ENCODE measurements around the gene ADIPOR2.

Gene ADIPOR2

GRCh38 chr12:1661553-1662335 is 29.1 kb upstream of the ADIPOR2 start:
- H3K27me3 ChIP-seq (ENCODE audit: insufficient read depth, low read length) = 0 out of 2 replicates have a peak, but pooled peaks cover 4% of the 10 kb centered on the region
- peak overlapping the region; percentile 62 for H3K4me3 ChIP-seq (ENCODE audit: low read depth, low read length, poor library complexity, severe bottlenecking)
- TF ChIP-seq EZH2 (IDR thresholded peaks at IDR 0.05; ENCODE audit: borderline replicate concordance, low read length) (no peak), CTCF (IDR thresholded peaks at IDR 0.05; ENCODE audit: low read length) (no peak)
- H3K27ac ChIP-seq (ENCODE audit: low read depth, low read length, poor library complexity, severe bottlenecking) = no peak overlapping the region
- H3K9me2 ChIP-seq (ENCODE audit: low read depth, low read length) = no peaks in the 10 kb centered on the region
- H3K79me2 ChIP-seq (ENCODE audit: insufficient read depth, low read length) = no peaks in the 10 kb centered on the region
- H4K20me1 ChIP-seq (ENCODE audit: insufficient read depth, low read length) = no peaks in the 10 kb centered on the region
- H3K9ac ChIP-seq (ENCODE audit: low read length) = peak overlapping the region; percentile 64
- H3K36me3 ChIP-seq (ENCODE audit: insufficient read depth, low read length) = no peaks in the 10 kb centered on the region
- H3F3A ChIP-seq (ENCODE audit: insufficient read depth, low read length) = no peaks in the 10 kb centered on the region
- H3K9me3 ChIP-seq (ENCODE audit: low read length) = no peaks in the 10 kb centered on the region
- no peak overlapping the region for H2AFZ ChIP-seq (ENCODE audit: low read length)
- peak overlapping the region; percentile 91 for H3K4me2 ChIP-seq (ENCODE audit: low read length)
- H3K4me1 ChIP-seq (ENCODE audit: insufficient read depth, low read length, severe bottlenecking) = no peaks in the 10 kb centered on the region

- 0 out of 2 replicates have a peak, but pooled peaks cover 4% of the 10 kb centered on the region for H3K27me3 ChIP-seq (ENCODE audit: insufficient read depth, low read length)
- no peaks in the 10 kb centered on the region for H3K36me3 ChIP-seq (ENCODE audit: insufficient read depth, low read length)
- H3K9me2 ChIP-seq (ENCODE audit: low read depth, low read length) = no peaks in the 10 kb centered on the region
- H3K79me2 ChIP-seq (ENCODE audit: insufficient read depth, low read length) = no peaks in the 10 kb centered on the region
- H3F3A ChIP-seq (ENCODE audit: insufficient read depth, low read length) = no peaks in the 10 kb centered on the region
- H2AFZ ChIP-seq (ENCODE audit: low read length) = no peak overlapping the region
- H3K9ac ChIP-seq (ENCODE audit: low read length) = no peak overlapping the region
- no peak overlapping the region for H3K27ac ChIP-seq (ENCODE audit: low read depth, low read length, poor library complexity, severe bottlenecking)
- H3K9me3 ChIP-seq (ENCODE audit: low read length) = no peaks in the 10 kb centered on the region
- no peaks in the 10 kb centered on the region for H3K4me1 ChIP-seq (ENCODE audit: insufficient read depth, low read length, severe bottlenecking)
- TF ChIP-seq CTCF (IDR thresholded peaks at IDR 0.05; ENCODE audit: low read length) = no peak
- TF ChIP-seq EZH2 (IDR thresholded peaks at IDR 0.05; ENCODE audit: borderline replicate concordance, low read length) = no peak
- H3K4me2 ChIP-seq (ENCODE audit: low read length) = no peak overlapping the region
- no peaks in the 10 kb centered on the region for H4K20me1 ChIP-seq (ENCODE audit: insufficient read depth, low read length)
- H3K4me3 ChIP-seq (ENCODE audit: low read depth, low read length, poor library complexity, severe bottlenecking) = no peak overlapping the region
Measured at GRCh38 chr12:1662761-1663439, 28.0 kb upstream of the ADIPOR2 start.

GRCh38 chr12:1663440-1664132 is 27.3 kb upstream of the ADIPOR2 start:
- Histone ChIP-seq H3K27ac (ENCODE audit: low read depth, low read length, poor library complexity, severe bottlenecking) (no peak overlapping the region), H3K9me2 (ENCODE audit: low read depth, low read length) (no peaks in the 10 kb centered on the region), H3K36me3 (ENCODE audit: insufficient read depth, low read length) (no peaks in the 10 kb centered on the region), H3F3A (ENCODE audit: insufficient read depth, low read length) (no peaks in the 10 kb centered on the region), H4K20me1 (ENCODE audit: insufficient read depth, low read length) (no peaks in the 10 kb centered on the region), H3K79me2 (ENCODE audit: insufficient read depth, low read length) (no peaks in the 10 kb centered on the region), H3K9ac (ENCODE audit: low read length) (no peak overlapping the region), H2AFZ (ENCODE audit: low read length) (no peak overlapping the region), H3K4me2 (ENCODE audit: low read length) (no peak overlapping the region), H3K4me3 (ENCODE audit: low read depth, low read length, poor library complexity, severe bottlenecking) (no peak overlapping the region), H3K27me3 (ENCODE audit: insufficient read depth, low read length) (0 out of 2 replicates have a peak, but pooled peaks cover 4% of the 10 kb centered on the region), H3K9me3 (ENCODE audit: low read length) (no peaks in the 10 kb centered on the region), H3K4me1 (ENCODE audit: insufficient read depth, low read length, severe bottlenecking) (peaks cover 2% of the 10 kb centered on the region)
- TF ChIP-seq EZH2 (IDR thresholded peaks at IDR 0.05; ENCODE audit: borderline replicate concordance, low read length) = no peak
- no peak for TF ChIP-seq CTCF (IDR thresholded peaks at IDR 0.05; ENCODE audit: low read length)

All from OCI-LY1 (cell line).